Measurements from ENCODE around the gene CCNE1.

Gene CCNE1

GRCh38 chr19:29806098-29806866 is 5.5 kb upstream of the CCNE1 start:
- DNase-seq (ENCODE audit: low read depth): no peak
- H3K4me3 ChIP-seq (ENCODE audit: control insufficient read depth, low read depth, low read length): no peak overlapping the region
- TF ChIP-seq CTCF (IDR thresholded peaks at IDR 0.05; ENCODE audit: control insufficient read depth, insufficient read depth, low read depth, low read length, missing control alignments): no peak

DNA sequence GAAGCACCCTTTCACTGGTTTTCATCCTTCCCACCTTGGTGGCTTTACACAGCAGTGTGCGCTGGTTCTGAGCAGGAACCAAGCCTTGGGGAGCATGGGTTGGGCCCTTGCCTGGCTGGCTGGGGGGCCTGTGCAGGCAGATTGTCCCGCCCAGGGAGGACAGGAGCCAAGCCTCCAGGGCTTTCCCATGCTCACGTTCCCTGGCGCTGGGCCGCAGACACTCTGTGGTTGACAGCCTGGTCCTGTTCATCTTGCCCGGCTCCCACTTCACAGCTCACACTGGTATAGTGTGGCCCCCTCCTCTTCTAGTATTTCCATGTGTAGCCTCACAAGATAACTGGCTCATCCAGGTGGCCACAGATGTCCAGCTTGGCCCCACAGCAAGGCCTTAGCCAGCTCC is 4.6 kb upstream of the CCNE1 start:
- H3K4me3 ChIP-seq (ENCODE audit: control insufficient read depth, low read depth, low read length): no peak overlapping the region
- DNase-seq (ENCODE audit: low read depth): no peak
- TF ChIP-seq CTCF (IDR thresholded peaks at IDR 0.05; ENCODE audit: control insufficient read depth, insufficient read depth, low read depth, low read length, missing control alignments): no peak

- H3K4me3 ChIP-seq (ENCODE audit: control insufficient read depth, low read depth, low read length): no peak overlapping the region
- no peak for DNase-seq (ENCODE audit: low read depth)
- TF ChIP-seq CTCF (IDR thresholded peaks at IDR 0.05; ENCODE audit: control insufficient read depth, insufficient read depth, low read depth, low read length, missing control alignments): no peak
Observed at GRCh38 chr19:29807870-29808405, 3.9 kb upstream of the CCNE1 start.

GRCh38 chr19:29809795-29810503 is 1.8 kb upstream of the CCNE1 start:
- TF ChIP-seq CTCF (IDR thresholded peaks at IDR 0.05; ENCODE audit: control insufficient read depth, insufficient read depth, low read depth, low read length, missing control alignments): no peak
- no peak for DNase-seq (ENCODE audit: low read depth)
- H3K4me3 ChIP-seq (ENCODE audit: control insufficient read depth, low read depth, low read length): no peak overlapping the region

DNA sequence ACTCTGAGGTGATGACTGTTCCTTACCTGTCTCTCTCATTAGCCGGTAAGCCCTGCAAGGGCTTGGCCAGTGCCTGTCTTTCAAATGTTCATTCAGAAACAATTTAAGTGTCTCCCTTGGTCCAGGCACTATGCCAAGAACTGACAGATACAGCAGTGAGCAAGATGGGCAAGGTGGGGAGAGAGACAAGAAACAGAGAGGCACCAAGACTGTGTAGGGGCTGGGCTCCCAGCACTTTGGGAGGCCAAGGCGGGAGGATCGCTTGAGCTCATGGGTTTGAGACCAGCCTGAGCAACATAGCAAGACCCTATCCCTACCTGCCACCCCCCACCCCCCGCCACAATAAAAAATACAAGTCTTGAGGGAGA is 1.3 kb upstream of the CCNE1 start:
- no peak for TF ChIP-seq CTCF (IDR thresholded peaks at IDR 0.05; ENCODE audit: control insufficient read depth, insufficient read depth, low read depth, low read length, missing control alignments)
- H3K4me3 ChIP-seq (ENCODE audit: control insufficient read depth, low read depth, low read length): no peak overlapping the region
- no peak for DNase-seq (ENCODE audit: low read depth)

- no peak for TF ChIP-seq CTCF (IDR thresholded peaks at IDR 0.05; ENCODE audit: control insufficient read depth, insufficient read depth, low read depth, low read length, missing control alignments)
- peak overlapping the region; percentile 38 for H3K4me3 ChIP-seq (ENCODE audit: control insufficient read depth, low read depth, low read length)
- DNase-seq (ENCODE audit: low read depth): no peak
Observed at GRCh38 chr19:29812080-29812880, 489 bp downstream of the CCNE1 start.

Data from AG09309 (cell line).